Measurements from ENCODE around the gene SCGB3A1. TPM values are rescaled to one million over a fixed set of nuclear protein-coding genes. Genes with fewer than 3 reads are reported as not detected.
A peak's percentile ranks its signal among the peaks of the same experiment; 100 is the strongest.

The SCGB3A1 gene
- total and polyA plus RNA-seq, 9 of the 15 experiments (the other 6 are each of a cell fraction or from before 2014, with no cell fraction given): 0.33 TPM; not detected in 8

DNA sequence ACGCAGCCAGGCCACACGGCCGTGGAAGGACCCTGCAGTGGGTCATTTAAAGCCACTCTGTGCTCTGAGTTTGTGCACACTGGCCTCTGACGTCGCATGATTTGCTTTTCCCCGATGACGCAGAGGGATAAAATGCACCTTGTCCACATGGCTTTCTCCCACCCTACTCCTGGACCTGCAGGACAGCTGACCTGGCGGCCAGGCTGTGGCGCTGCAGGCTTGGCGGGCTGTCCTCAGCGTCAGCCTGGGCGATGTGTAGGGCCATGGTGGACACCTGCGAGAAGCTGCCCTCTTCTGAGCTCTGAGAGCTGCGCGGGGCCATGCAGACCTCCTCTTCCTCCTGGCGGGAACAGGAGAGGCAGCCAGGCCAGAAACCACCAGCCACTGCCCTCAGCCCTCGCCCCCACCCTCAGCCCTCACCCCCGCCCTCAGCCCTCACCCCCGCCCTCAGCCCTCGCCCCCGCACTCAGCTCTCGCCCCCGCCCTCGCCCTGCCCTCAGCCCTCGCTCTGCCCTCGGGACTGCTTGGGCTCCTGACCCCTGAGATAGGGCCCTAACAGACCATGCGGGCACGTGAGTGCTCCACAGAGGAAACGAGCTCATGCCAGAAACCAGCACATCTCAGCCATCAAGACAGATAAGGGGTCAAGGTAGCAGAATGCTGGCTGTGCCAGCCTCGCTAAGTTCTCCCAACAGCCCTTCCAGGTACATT lies 20.0 kb upstream of the SCGB3A1 start (continued):
- TF ChIP-seq, protein P1, sequence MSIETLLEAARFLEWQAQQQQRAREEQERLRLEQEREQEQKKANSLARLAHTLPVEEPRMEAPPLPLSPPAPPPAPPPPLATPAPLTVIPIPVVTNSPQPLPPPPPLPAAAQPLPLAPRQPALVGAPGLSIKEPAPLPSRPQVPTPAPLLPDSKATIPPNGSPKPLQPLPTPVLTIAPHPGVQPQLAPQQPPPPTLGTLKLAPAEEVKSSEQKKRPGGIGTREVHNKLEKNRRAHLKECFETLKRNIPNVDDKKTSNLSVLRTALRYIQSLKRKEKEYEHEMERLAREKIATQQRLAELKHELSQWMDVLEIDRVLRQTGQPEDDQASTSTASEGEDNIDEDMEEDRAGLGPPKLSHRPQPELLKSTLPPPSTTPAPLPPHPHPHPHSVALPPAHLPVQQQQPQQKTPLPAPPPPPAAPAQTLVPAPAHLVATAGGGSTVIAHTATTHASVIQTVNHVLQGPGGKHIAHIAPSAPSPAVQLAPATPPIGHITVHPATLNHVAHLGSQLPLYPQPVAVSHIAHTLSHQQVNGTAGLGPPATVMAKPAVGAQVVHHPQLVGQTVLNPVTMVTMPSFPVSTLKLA (conservative IDR thresholded peaks at IDR 0.05): peak in 1 of 2 experiments; percentile 41; a peak in 1 of 4 replicates
- TF ChIP-seq NRF1 (conservative IDR thresholded peaks at IDR 0.05 in 1 of 2, IDR thresholded peaks at IDR 0.05 in 1 of 2): peak in 1 of 2 experiments; percentile 26; a peak in 1 of 4 replicates
- TF ChIP-seq ZNF282 (CRISPR knock-in tag; IDR thresholded peaks at IDR 0.05): no peak

DNA sequence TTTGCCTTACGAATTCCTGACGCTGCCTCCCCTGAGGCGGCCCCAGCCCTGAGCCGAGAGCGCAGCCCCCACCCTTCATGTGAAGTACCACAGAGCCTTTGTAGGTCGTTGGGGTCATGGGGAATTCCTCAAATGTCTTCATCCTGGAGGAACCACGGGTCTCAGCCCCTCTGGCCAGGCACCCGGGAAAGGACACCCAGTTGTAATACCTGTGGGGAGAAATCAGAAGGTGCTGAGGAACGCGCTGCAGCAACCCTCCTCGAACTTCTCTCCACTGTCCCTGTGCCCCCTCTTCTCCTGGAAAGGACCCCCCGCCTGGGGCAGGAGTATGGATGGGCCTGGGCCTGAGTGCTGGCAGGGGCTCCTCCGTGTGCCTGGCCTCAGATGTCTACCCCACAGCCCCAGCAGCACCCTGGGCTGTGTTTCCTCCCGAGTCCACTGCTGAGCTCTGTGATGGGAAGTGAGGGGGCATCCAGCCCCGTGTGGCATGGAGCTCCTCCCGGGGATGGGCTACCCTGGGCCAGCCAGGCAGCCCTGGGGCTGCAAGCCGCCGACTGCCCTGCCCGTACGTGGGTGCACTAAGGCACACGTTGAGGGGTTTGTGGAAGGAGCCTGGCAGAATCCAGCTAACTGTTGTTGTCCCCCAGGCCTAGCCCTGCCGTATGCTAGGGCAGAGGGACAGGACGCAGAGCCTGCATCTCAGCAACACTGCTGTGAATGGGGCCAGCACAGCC lies 18.7 kb upstream of the SCGB3A1 start:
- FAIRE-seq (no peak), ATAC-seq (no peak), DNase-seq (ENCODE audit: extremely low read depth in 1 of 4, low spot score in 3 of 4) (no peak)
- H3K4me1 ChIP-seq (replicated peaks in 1 of 2; ENCODE audit: control insufficient read depth in 2 of 2, insufficient read depth in 2 of 2, low read length in 2 of 2): peaks cover 10 to 44% of the 10 kb centered on the region in 2 experiments; a peak in 4 of 5 replicates
- peak overlapping the region in 1 of 2 experiments; percentile 68; a peak in 1 of 4 replicates for H3K9ac ChIP-seq (ENCODE audit: insufficient read depth in 1 of 2, low read depth in 2 of 2, low read length in 2 of 2)
- H3K4me2 ChIP-seq (ENCODE audit: insufficient read depth, low read length): no peak overlapping the region
- in situ Hi-C loops (cut with MboI) (no loop called here), intact Hi-C loops (cut with micrococcal nuclease) (loop anchor here (5.0 to 10.0 kb wide), 4 partner anchors 55 to 405 kb away; partner anchors contain the start of genes CNOT6 and RASGEF1C)
- no peaks in the 10 kb centered on the region for H3K9me1 ChIP-seq (ENCODE audit: control insufficient read depth, insufficient read depth, low read length)
- H2AFZ ChIP-seq (ENCODE audit: low read depth, low read length): no peak overlapping the region
- BruUV-seq (replicated peaks): no TSS peak
- no peaks in the 10 kb centered on the region for H3K36me3 ChIP-seq (ENCODE audit: control insufficient read depth, insufficient read depth, low read length)
- POLR2A ChIA-PET: interaction anchor here (0.6 kb wide), 3 partner anchors 16 to 356 kb away, joined by 3 to 5 read pairs (median 3); no protein-coding TSS in a partner anchor
- H3K9me3 ChIP-seq (replicated peaks; ENCODE audit: control insufficient read depth, insufficient read depth, low read depth, low read length): no peaks in the 10 kb centered on the region
- H3K27ac ChIP-seq (ENCODE audit: extremely low read depth, low read depth, low read length): no peak overlapping the region
- WGBS (ENCODE audit: insufficient coverage, low coverage, missing lambda C conversion rate): 45% methylated on average over 14 of the region's 23 CpGs
- H3K79me2 ChIP-seq (ENCODE audit: control insufficient read depth, insufficient read depth, low read length): no peaks in the 10 kb centered on the region
- no peak for TF ChIP-seq ZFP36 (IDR thresholded peaks at IDR 0.05; ENCODE audit: low read depth, low read length, partially characterized antibody)
- TF ChIP-seq FOXA3 (CRISPR knock-in tag; conservative IDR thresholded peaks at IDR 0.05 in 1 of 2, IDR thresholded peaks at IDR 0.05 in 1 of 2): no peak
- TF ChIP-seq ZNF551 (CRISPR knock-in tag; IDR thresholded peaks at IDR 0.05): no peak
- H4K20me1 ChIP-seq (replicated peaks; ENCODE audit: control insufficient read depth, insufficient read depth, low read length): 0 out of 2 replicates have a peak, but pooled peaks cover 12% of the 10 kb centered on the region
- H3K27me3 ChIP-seq (ENCODE audit: control insufficient read depth in 2 of 2, insufficient read depth in 2 of 2, low read length in 2 of 2): peaks cover 20 to 33% of the 10 kb centered on the region in 2 experiments; a peak in 4 of 5 replicates
- CTCF ChIA-PET (ENCODE audit: low intra/inter-chr PET ratio): no interaction called here
- H3K4me3 ChIP-seq: no peak overlapping the region
